Hepatocyte (in vitro differentiated cells): ENCODE measurements around the gene HACD2.

Experiments used
- EZH2 ChIP-seq: fragments of 200-600 bp; sonication (generic); IDR thresholded peaks from 2 replicates; pipeline ENCODE4 v1.6.1; 2016; ENCODE audit warnings: antibody characterized with exemption, mild to moderate bottlenecking, borderline replicate concordance
- EZH2phosphoT487 ChIP-seq: fragments of 200-600 bp; sonication (generic); IDR thresholded peaks from one replicate; pipeline ENCODE4 v1.6.1; 2018; ENCODE audit warnings: antibody characterized with exemption, mild to moderate bottlenecking, low read depth, moderate library complexity; ENCODE audit not compliant: unreplicated experiment, severe bottlenecking
- TF ChIP-seq, protein P1 (sequence below): fragments of 200-600 bp; sonication (generic); IDR thresholded peaks from 2 replicates; pipeline ENCODE4 v1.5.1; 2016; ENCODE audit warnings: antibody characterized with exemption, mild to moderate bottlenecking; ENCODE audit not compliant: poor library complexity

DNA sequence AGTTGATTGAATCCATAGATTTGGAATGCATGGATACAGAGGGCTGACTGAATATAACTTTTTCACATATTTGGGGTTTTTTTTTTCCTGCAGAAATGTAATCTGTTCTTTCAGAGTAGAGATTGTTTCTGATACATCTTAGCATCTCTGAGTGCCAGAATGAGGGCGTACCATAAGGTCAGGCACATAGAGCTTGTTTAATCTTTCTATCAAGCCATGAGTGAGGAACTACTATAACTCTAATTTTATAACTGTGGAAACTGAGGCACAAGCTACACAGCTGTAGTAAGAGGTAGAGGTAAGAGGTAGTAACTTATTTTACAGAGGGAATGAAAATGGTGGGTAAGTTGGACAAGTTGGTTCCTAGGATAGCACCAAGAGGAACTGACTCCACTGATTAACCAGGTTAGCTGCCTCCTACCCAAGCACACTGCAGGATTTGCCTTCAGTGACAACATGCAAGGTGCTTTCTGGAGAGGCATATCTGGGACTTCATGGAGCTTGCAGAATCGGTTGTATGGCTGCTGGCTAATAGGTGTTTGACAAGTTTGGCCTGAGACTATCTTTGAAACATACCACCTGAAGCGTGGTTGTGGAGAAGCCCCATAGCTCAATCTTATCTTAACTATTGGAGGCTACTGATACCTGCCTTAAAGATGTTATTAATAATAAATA, 23.5 kb upstream of the HACD2 start:
- TF ChIP-seq, protein P1, sequence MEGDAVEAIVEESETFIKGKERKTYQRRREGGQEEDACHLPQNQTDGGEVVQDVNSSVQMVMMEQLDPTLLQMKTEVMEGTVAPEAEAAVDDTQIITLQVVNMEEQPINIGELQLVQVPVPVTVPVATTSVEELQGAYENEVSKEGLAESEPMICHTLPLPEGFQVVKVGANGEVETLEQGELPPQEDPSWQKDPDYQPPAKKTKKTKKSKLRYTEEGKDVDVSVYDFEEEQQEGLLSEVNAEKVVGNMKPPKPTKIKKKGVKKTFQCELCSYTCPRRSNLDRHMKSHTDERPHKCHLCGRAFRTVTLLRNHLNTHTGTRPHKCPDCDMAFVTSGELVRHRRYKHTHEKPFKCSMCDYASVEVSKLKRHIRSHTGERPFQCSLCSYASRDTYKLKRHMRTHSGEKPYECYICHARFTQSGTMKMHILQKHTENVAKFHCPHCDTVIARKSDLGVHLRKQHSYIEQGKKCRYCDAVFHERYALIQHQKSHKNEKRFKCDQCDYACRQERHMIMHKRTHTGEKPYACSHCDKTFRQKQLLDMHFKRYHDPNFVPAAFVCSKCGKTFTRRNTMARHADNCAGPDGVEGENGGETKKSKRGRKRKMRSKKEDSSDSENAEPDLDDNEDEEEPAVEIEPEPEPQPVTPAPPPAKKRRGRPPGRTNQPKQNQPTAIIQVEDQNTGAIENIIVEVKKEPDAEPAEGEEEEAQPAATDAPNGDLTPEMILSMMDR = no peak
- TF ChIP-seq EZH2 = no peak
- TF ChIP-seq EZH2phosphoT487 = no peak
